Activated CD4-positive, alpha-beta T cell treated with anti-CD3 and anti-CD28 coated beads, Interleukin-2, Interleukin-4, amounts not matched to agents 100 ng/mL and 50 ng/mL, durations not matched to agents 16 hours and 8 hours (primary cell): ENCODE data around the gene RTN4RL1.
A peak's percentile ranks its signal among the peaks of the same experiment; 100 is the strongest.

Experiments used
- DNase-seq: peaks from one replicate; pipeline ENCODE4 v3.0.0-alpha.2; 2020; ENCODE audit warnings: low spot score

RTN4RL1 gene

GRCh38 chr17:2025220-2025621 lies at the start of gene RTN4RL1:
TSS of gene RTN4RL1 (minus strand) at chr17:2025334. CDS start at chr17:2024865, 469 bp downstream.
- DNase-seq: peak; percentile 33

- DNase-seq: no peak
Measured at GRCh38 chr17:2074919-2075318, 49.8 kb upstream of the RTN4RL1 start.

GRCh38 chr17:2071455-2072281 lies 46.5 kb upstream of the RTN4RL1 start:
- no peak for DNase-seq

- no peak for DNase-seq
Measured at GRCh38 chr17:2071024-2071385, 45.9 kb upstream of the RTN4RL1 start.

- DNase-seq: peak; percentile 94
Measured at GRCh38 chr17:2070241-2071023, 45.3 kb upstream of the RTN4RL1 start.

GRCh38 chr17:2068519-2069051 lies 43.5 kb upstream of the RTN4RL1 start:
- no peak for DNase-seq

- DNase-seq: no peak
Measured at GRCh38 chr17:2068031-2068518, 42.9 kb upstream of the RTN4RL1 start.

GRCh38 chr17:2067608-2068024 lies 42.5 kb upstream of the RTN4RL1 start:
- DNase-seq: no peak

- DNase-seq: no peak
Measured at GRCh38 chr17:2067048-2067561, 42.0 kb upstream of the RTN4RL1 start.

- DNase-seq: no peak
Measured at GRCh38 chr17:2065949-2066400, 40.8 kb upstream of the RTN4RL1 start.

GRCh38 chr17:2064980-2065785 lies 40.0 kb upstream of the RTN4RL1 start:
- DNase-seq: peak; percentile 46

GRCh38 chr17:2064520-2064971 lies 39.4 kb upstream of the RTN4RL1 start:
- DNase-seq: no peak

GRCh38 chr17:2064147-2064489 lies 39.0 kb upstream of the RTN4RL1 start:
- DNase-seq: no peak

GRCh38 chr17:2063261-2064146 lies 38.4 kb upstream of the RTN4RL1 start:
- DNase-seq: no peak

- no peak for DNase-seq
Measured at GRCh38 chr17:2062571-2063183, 37.5 kb upstream of the RTN4RL1 start.

GRCh38 chr17:2061441-2061958 lies 36.4 kb upstream of the RTN4RL1 start:
- DNase-seq: no peak

- DNase-seq: no peak
Measured at GRCh38 chr17:2060681-2061440, 35.7 kb upstream of the RTN4RL1 start.

- no peak for DNase-seq
Measured at GRCh38 chr17:2060385-2060658, 35.2 kb upstream of the RTN4RL1 start.
